Measurements from ENCODE around the gene DAPK2.

DNA sequence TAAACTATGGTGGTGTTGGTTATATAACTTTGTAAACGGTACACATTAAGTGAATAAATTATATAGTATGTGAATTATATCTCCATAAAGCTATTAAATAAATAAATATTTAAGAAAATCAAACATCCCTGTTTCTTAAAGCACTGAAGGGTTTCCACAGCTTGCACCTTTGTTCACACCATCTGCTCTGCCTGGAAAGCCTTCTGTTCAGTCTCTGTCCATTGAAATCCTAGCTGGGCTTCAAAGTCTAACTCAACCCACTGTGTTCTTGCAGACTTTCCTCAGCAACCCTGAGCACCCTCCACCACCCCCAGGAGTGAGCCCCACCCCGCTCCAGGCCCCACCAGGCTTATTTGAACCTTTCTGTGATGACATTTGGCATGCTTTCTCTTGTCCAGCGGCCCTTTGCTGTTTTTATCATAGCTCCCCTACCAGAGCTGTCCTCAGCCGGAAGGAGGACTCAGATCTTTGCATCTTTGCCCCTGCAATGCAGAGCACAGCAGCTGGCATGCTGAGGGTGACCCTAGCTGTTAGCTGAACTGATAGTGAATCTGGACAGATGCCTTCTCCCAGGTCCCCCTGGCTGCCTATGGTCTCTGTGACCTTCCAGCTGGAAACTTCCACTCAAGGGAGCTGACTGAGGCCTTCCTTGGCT is 105.2 kb downstream of the DAPK2 start:
- TF ChIP-seq, protein P1, sequence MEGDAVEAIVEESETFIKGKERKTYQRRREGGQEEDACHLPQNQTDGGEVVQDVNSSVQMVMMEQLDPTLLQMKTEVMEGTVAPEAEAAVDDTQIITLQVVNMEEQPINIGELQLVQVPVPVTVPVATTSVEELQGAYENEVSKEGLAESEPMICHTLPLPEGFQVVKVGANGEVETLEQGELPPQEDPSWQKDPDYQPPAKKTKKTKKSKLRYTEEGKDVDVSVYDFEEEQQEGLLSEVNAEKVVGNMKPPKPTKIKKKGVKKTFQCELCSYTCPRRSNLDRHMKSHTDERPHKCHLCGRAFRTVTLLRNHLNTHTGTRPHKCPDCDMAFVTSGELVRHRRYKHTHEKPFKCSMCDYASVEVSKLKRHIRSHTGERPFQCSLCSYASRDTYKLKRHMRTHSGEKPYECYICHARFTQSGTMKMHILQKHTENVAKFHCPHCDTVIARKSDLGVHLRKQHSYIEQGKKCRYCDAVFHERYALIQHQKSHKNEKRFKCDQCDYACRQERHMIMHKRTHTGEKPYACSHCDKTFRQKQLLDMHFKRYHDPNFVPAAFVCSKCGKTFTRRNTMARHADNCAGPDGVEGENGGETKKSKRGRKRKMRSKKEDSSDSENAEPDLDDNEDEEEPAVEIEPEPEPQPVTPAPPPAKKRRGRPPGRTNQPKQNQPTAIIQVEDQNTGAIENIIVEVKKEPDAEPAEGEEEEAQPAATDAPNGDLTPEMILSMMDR (conservative IDR thresholded peaks at IDR 0.05 in 1 of 2, IDR thresholded peaks at IDR 0.05 in 1 of 2; ENCODE audit: low read depth in 1 of 2, low read length in 2 of 2) = no peak
- no peak for TF ChIP-seq EZH2 (IDR thresholded peaks at IDR 0.05; ENCODE audit: low read length, missing control alignments)

Measured in fibroblast of lung (primary cell).